Uterus (tissue), 2 donors: ENCODE measurements around the gene SHISAL2A.

Source experiments
- POLR2A ChIP-seq, 2 donors: fragments of 450-650 bp; IDR thresholded peaks; one replicate each; pipeline ENCODE4 v1.6.1; 2016; ENCODE audit warnings: antibody characterized with exemption in 2 of 2, mild to moderate bottlenecking in 1 of 2, moderate library complexity in 1 of 2
- TF ChIP-seq, protein P1 (sequence below), 4 experiments: fragments of 200-600 bp in 2 of 4; fragments of 450-650 bp in 2 of 4; sonication (generic) in 2 of 4; IDR thresholded peaks; one replicate each; pipeline ENCODE4 v1.5.1; 2016 to 2019; ENCODE audit warnings: antibody characterized with exemption in 4 of 4, mild to moderate bottlenecking in 2 of 4, moderate library complexity in 1 of 4

DNA sequence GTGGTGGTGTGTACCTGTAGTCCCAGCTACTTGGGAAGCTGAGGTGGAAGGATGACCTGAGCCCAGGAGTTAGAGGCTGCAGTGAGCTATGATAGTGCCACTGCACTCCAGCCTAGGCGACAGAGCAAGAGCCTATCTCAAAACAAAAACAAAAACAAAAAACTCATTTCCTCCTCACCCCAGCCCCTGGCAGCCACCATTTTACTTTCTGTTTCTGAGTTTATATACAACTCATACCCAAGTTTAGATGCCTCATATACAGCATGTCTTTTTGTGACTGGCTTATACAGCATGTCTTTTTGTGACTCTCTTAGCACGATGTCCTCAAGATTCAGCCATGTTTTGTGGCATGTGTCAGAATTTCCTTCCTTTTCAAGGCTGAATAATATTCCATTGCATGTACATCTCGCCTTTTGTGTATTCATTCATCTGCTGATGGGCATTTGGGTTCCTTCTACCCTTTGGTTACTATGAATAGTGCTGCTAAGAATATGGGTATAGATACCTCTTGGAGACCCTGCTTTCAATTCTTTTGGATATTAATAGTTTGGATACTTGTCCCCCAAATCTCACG is 50.5 kb downstream of the SHISAL2A start:
- TF ChIP-seq POLR2A (IDR thresholded peaks at IDR 0.05) = no peak
- TF ChIP-seq, protein P1, sequence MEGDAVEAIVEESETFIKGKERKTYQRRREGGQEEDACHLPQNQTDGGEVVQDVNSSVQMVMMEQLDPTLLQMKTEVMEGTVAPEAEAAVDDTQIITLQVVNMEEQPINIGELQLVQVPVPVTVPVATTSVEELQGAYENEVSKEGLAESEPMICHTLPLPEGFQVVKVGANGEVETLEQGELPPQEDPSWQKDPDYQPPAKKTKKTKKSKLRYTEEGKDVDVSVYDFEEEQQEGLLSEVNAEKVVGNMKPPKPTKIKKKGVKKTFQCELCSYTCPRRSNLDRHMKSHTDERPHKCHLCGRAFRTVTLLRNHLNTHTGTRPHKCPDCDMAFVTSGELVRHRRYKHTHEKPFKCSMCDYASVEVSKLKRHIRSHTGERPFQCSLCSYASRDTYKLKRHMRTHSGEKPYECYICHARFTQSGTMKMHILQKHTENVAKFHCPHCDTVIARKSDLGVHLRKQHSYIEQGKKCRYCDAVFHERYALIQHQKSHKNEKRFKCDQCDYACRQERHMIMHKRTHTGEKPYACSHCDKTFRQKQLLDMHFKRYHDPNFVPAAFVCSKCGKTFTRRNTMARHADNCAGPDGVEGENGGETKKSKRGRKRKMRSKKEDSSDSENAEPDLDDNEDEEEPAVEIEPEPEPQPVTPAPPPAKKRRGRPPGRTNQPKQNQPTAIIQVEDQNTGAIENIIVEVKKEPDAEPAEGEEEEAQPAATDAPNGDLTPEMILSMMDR (IDR thresholded peaks at IDR 0.05) = no peak
